Prostate gland (tissue), 2 donors: ENCODE results near the gene IQGAP2.

ENCODE experiments used
- POLR2A ChIP-seq: fragments of 450-650 bp; IDR thresholded peaks from one replicate; pipeline ENCODE4 v1.6.1; 2016; ENCODE audit warnings: antibody characterized with exemption, mild to moderate bottlenecking
- POLR2AphosphoS5 ChIP-seq: sonication (generic); formaldehyde crosslinking; IDR thresholded peaks from one replicate; pipeline ENCODE4 v1.6.1; 2017; ENCODE audit warnings: antibody characterized with exemption
- TF ChIP-seq, protein P1 (sequence below), 4 experiments: fragments of 200-600 bp in 2 of 4; fragments of 450-650 bp in 2 of 4; sonication (generic) in 2 of 4; IDR thresholded peaks; 1 replicate in 3 of 4; 2 replicates in 1 of 4; pipeline ENCODE4 v1.5.1; 2016 to 2019; ENCODE audit warnings: antibody characterized with exemption in 4 of 4, mild to moderate bottlenecking in 2 of 4, moderate library complexity in 2 of 4

GRCh38 chr5:76754668-76755078 lies 351.6 kb downstream of the IQGAP2 start:
- TF ChIP-seq, protein P1, sequence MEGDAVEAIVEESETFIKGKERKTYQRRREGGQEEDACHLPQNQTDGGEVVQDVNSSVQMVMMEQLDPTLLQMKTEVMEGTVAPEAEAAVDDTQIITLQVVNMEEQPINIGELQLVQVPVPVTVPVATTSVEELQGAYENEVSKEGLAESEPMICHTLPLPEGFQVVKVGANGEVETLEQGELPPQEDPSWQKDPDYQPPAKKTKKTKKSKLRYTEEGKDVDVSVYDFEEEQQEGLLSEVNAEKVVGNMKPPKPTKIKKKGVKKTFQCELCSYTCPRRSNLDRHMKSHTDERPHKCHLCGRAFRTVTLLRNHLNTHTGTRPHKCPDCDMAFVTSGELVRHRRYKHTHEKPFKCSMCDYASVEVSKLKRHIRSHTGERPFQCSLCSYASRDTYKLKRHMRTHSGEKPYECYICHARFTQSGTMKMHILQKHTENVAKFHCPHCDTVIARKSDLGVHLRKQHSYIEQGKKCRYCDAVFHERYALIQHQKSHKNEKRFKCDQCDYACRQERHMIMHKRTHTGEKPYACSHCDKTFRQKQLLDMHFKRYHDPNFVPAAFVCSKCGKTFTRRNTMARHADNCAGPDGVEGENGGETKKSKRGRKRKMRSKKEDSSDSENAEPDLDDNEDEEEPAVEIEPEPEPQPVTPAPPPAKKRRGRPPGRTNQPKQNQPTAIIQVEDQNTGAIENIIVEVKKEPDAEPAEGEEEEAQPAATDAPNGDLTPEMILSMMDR (IDR thresholded peaks at IDR 0.05), result no peak
- TF ChIP-seq POLR2A (no peak), POLR2AphosphoS5 (no peak)
